ENCODE results near the gene WAC. TPM values are rescaled to one million over a fixed set of nuclear protein-coding genes. Genes with fewer than 3 reads are reported as not detected.

WAC gene
- total RNA-seq, 1 experiment from 2014 or later: 125 TPM

- ChIA-PET POLR2A (ENCODE audit: low non-redundant PET) (no interaction called here), CTCF (no interaction called here)
- BruUV-seq (replicated peaks): no TSS peak
- no peak overlapping the region for H3K4me3 ChIP-seq (ENCODE audit: low read depth, low read length, poor library complexity, severe bottlenecking)
- H3K36me3 ChIP-seq (ENCODE audit: insufficient read depth, low read length, poor library complexity, severe bottlenecking): peaks cover 13% of the 10 kb centered on the region
- no peak for DNase-seq (ENCODE audit: low spot score)
- intact Hi-C loops (cut with micrococcal nuclease; ENCODE audit: unreplicated experiment): no loop called here
- no peaks in the 10 kb centered on the region for H3K27me3 ChIP-seq (replicated peaks; ENCODE audit: insufficient read depth, low read depth, low read length, poor library complexity)
- H3K4me1 ChIP-seq (ENCODE audit: insufficient read depth, low read length, poor library complexity, severe bottlenecking): peaks cover 30% of the 10 kb centered on the region
- TF ChIP-seq CTCF (conservative IDR thresholded peaks at IDR 0.05; ENCODE audit: low read depth, low read length) (no peak), EZH2 (IDR thresholded peaks at IDR 0.05; ENCODE audit: borderline replicate concordance, low read depth, low read length, poor library complexity, severe bottlenecking) (no peak)
- H3K27ac ChIP-seq (ENCODE audit: low read depth, low read length, poor library complexity, severe bottlenecking): no peak overlapping the region
- no peaks in the 10 kb centered on the region for H3K9me3 ChIP-seq (ENCODE audit: low read depth, low read length, poor library complexity, severe bottlenecking)
Observed at GRCh38 chr10:28578454-28578853, 45.5 kb downstream of the WAC start.

- Histone ChIP-seq H3K27ac (ENCODE audit: low read depth, low read length, poor library complexity, severe bottlenecking) (no peak overlapping the region), H3K36me3 (ENCODE audit: insufficient read depth, low read length, poor library complexity, severe bottlenecking) (peaks cover 32% of the 10 kb centered on the region), H3K4me3 (ENCODE audit: low read depth, low read length, poor library complexity, severe bottlenecking) (no peak overlapping the region), H3K4me1 (ENCODE audit: insufficient read depth, low read length, poor library complexity, severe bottlenecking) (peaks cover 13% of the 10 kb centered on the region), H3K27me3 (replicated peaks; ENCODE audit: insufficient read depth, low read depth, low read length, poor library complexity) (no peaks in the 10 kb centered on the region), H3K9me3 (ENCODE audit: low read depth, low read length, poor library complexity, severe bottlenecking) (no peaks in the 10 kb centered on the region)
- intact Hi-C loops (cut with micrococcal nuclease; ENCODE audit: unreplicated experiment): no loop called here
- BruUV-seq (replicated peaks): no TSS peak
- DNase-seq (ENCODE audit: low spot score): no peak
- ChIA-PET POLR2A (ENCODE audit: low non-redundant PET) (no interaction called here), CTCF (no interaction called here)
- TF ChIP-seq CTCF (conservative IDR thresholded peaks at IDR 0.05; ENCODE audit: low read depth, low read length) (no peak), EZH2 (IDR thresholded peaks at IDR 0.05; ENCODE audit: borderline replicate concordance, low read depth, low read length, poor library complexity, severe bottlenecking) (no peak)
Observed at GRCh38 chr10:28580825-28581224, 47.9 kb downstream of the WAC start.

- Histone ChIP-seq H3K36me3 (ENCODE audit: insufficient read depth, low read length, poor library complexity, severe bottlenecking) (peaks cover 42% of the 10 kb centered on the region), H3K4me1 (ENCODE audit: insufficient read depth, low read length, poor library complexity, severe bottlenecking) (peaks cover 8% of the 10 kb centered on the region), H3K9me3 (ENCODE audit: low read depth, low read length, poor library complexity, severe bottlenecking) (no peaks in the 10 kb centered on the region), H3K27me3 (replicated peaks; ENCODE audit: insufficient read depth, low read depth, low read length, poor library complexity) (no peaks in the 10 kb centered on the region), H3K4me3 (ENCODE audit: low read depth, low read length, poor library complexity, severe bottlenecking) (no peak overlapping the region), H3K27ac (ENCODE audit: low read depth, low read length, poor library complexity, severe bottlenecking) (no peak overlapping the region)
- DNase-seq (ENCODE audit: low spot score): no peak
- POLR2A ChIA-PET (ENCODE audit: low non-redundant PET): no interaction called here
- no peak for TF ChIP-seq CTCF (conservative IDR thresholded peaks at IDR 0.05; ENCODE audit: low read depth, low read length)
- no peak for TF ChIP-seq EZH2 (IDR thresholded peaks at IDR 0.05; ENCODE audit: borderline replicate concordance, low read depth, low read length, poor library complexity, severe bottlenecking)
- no TSS peak for BruUV-seq (replicated peaks)
- CTCF ChIA-PET: no interaction called here
- intact Hi-C loops (cut with micrococcal nuclease; ENCODE audit: unreplicated experiment): no loop called here
Observed at GRCh38 chr10:28581916-28582315, 49.0 kb downstream of the WAC start.

Measured in A673 (cell line).